ENCODE results near the gene UBA52.

DNA sequence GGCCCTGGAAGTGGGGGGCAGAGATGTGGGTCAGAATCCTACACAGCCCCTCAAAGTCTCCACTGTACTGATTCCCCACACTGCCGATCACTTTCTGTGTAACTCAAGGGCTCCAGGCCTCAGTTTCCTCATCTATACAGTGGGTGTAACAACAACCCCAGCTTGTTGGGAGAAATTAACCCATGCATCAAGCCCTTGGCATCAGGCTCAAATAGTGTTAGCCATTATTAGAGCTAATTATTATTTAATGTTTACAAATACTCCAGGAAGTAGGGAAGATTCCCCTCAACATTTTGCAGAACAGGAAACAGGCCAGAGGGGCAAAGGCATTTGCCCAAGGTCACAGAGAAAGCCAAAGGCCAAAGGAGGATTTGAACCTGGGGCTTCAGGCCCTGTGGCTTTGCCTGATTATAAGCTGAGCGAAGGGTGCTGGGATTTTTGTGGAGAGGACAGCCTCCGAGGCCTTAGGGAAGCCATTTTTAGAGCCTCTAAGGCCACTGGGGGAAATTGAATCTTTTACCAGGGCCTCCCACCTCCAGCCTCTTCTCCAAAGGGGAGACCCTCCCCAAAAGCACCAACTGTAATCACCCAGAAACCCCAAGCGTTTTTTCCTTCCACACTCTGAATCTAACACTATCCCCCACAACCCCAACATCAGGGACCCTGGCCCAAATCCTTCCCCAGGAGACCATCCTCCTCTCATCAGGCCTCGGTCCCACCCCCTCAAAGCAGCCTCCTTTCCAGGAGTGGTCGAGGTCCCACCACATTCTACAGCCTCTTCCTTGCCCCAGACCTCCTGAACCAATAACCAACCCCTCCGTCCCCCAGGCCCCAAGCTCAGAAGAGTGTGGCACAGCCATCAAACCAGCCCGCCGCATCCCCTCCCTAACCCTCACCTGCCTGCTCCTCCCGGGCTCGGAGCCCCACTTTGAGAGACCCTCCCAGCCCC is 29.4 kb upstream of the UBA52 start:
- TF ChIP-seq, protein P1, sequence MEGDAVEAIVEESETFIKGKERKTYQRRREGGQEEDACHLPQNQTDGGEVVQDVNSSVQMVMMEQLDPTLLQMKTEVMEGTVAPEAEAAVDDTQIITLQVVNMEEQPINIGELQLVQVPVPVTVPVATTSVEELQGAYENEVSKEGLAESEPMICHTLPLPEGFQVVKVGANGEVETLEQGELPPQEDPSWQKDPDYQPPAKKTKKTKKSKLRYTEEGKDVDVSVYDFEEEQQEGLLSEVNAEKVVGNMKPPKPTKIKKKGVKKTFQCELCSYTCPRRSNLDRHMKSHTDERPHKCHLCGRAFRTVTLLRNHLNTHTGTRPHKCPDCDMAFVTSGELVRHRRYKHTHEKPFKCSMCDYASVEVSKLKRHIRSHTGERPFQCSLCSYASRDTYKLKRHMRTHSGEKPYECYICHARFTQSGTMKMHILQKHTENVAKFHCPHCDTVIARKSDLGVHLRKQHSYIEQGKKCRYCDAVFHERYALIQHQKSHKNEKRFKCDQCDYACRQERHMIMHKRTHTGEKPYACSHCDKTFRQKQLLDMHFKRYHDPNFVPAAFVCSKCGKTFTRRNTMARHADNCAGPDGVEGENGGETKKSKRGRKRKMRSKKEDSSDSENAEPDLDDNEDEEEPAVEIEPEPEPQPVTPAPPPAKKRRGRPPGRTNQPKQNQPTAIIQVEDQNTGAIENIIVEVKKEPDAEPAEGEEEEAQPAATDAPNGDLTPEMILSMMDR (IDR thresholded peaks at IDR 0.05), result no peak
- no peak for TF ChIP-seq POLR2A (IDR thresholded peaks at IDR 0.05)
